T-cell (primary cell): ENCODE data around the gene SLC38A1. TPM values are rescaled to one million over a fixed set of nuclear protein-coding genes. Genes with fewer than 3 reads are reported as not detected.

ENCODE experiments used
- ATAC-seq, 4 experiments: fragments of 200-7000 bp in 3 of 4; fragments of 150-1000 bp in 1 of 4; cut with Tn5 transposase; replicated peaks in 1 of 4; 1 replicate in 3 of 4; 2 replicates in 1 of 4; pipeline ENCODE4 v1.10.0; 2021; ENCODE audit warnings: moderate library complexity in 3 of 4, mild to moderate bottlenecking in 2 of 4, moderate number of reproducible peaks in 1 of 4
- CTCF ChIA-PET, 2 donors: fragments of 300-600 bp; sonication (Branson Sonifier 250); formaldehyde crosslinking; loops; one replicate each; lab custom pipeline; 2022; ENCODE audit warnings: antibody characterized with exemption in 2 of 2; lab: Charles Lee
- POLR2A ChIA-PET, 2 donors: fragments of 300-600 bp; sonication (Branson Sonifier 250); formaldehyde crosslinking; loops; one replicate each; lab custom pipeline; 2022; ENCODE audit warnings: antibody characterized with exemption in 2 of 2; lab: Charles Lee
- DNase-seq, 35 experiments: peaks; one replicate each; pipeline versions ENCODE4 v3.0.0 to v3.0.0-alpha.2; 2013 to 2023
- H3K27ac ChIP-seq: one replicate; pipeline ENCODE4 v1.5.1; 2013; ENCODE audit warnings: low read length
- H3K27me3 ChIP-seq, 2 experiments: replicated peaks in 1 of 2; 1 replicate in 1 of 2; 2 replicates in 1 of 2; pipeline versions ENCODE4 v1.6.1 to v1.7.0; 2013; ENCODE audit warnings: low read length in 1 of 2, mixed read lengths in 1 of 2; ENCODE audit not compliant: control insufficient read depth in 2 of 2, insufficient read depth in 2 of 2; ENCODE audit errors: extremely low read depth in 1 of 2
- H3K36me3 ChIP-seq, 2 donors: 1 replicate in 1 of 2; 2 replicates in 1 of 2; pipeline versions ENCODE4 v1.6.1 to v1.7.0; 2013; ENCODE audit warnings: low read length in 1 of 2; ENCODE audit not compliant: control insufficient read depth in 2 of 2, insufficient read depth in 1 of 2; ENCODE audit errors: extremely low read depth in 1 of 2
- H3K4me1 ChIP-seq, 2 experiments: 1 replicate in 1 of 2; 2 replicates in 1 of 2; pipeline versions ENCODE4 v1.6.1 to v1.7.0; 2013; ENCODE audit warnings: low read length in 2 of 2, mixed read lengths in 1 of 2; ENCODE audit not compliant: insufficient read depth in 2 of 2, control insufficient read depth in 1 of 2; ENCODE audit errors: extremely low read depth in 1 of 2
- H3K4me3 ChIP-seq, 2 donors: 1 replicate in 1 of 2; 2 replicates in 1 of 2; pipeline versions ENCODE4 v1.5.1 to v1.7.0; 2013; ENCODE audit warnings: mild to moderate bottlenecking in 2 of 2, low read length in 1 of 2, moderate library complexity in 1 of 2; ENCODE audit not compliant: control insufficient read depth in 1 of 2; ENCODE audit errors: extremely low read depth in 1 of 2
- H3K9me3 ChIP-seq: 2 replicates; pipeline ENCODE4 v1.7.0; 2013
- H3K27ac Mint-ChIP-seq, 2 donors: one replicate each; pipeline ENCODE4 v1.8.0; 2020 to 2021; ENCODE audit warnings: mild to moderate bottlenecking in 2 of 2, mixed read lengths in 2 of 2
- H3K27me3 Mint-ChIP-seq, 2 donors: one replicate each; pipeline ENCODE4 v1.8.0; 2021 to 2022; ENCODE audit warnings: mixed read lengths in 2 of 2
- H3K36me3 Mint-ChIP-seq: one replicate; pipeline ENCODE4 v1.8.0; 2021; ENCODE audit warnings: mixed read lengths
- H3K4me1 Mint-ChIP-seq, 3 donors: one replicate each; pipeline ENCODE4 v1.8.0; 2020 to 2022; ENCODE audit warnings: mixed read lengths in 3 of 3, mild to moderate bottlenecking in 1 of 3
- H3K4me3 Mint-ChIP-seq, 3 donors: one replicate each; pipeline ENCODE4 v1.8.0; 2020 to 2022; ENCODE audit warnings: mild to moderate bottlenecking in 3 of 3, mixed read lengths in 3 of 3, moderate library complexity in 3 of 3
- H3K9me3 Mint-ChIP-seq, 3 donors: one replicate each; pipeline ENCODE4 v1.8.0; 2020 to 2022; ENCODE audit warnings: mixed read lengths in 3 of 3
- WGBS: methylation state at CpG from one replicate; pipeline ENCODE4 v1.1.5; 2013; ENCODE audit warnings: missing lambda C conversion rate; ENCODE audit not compliant: insufficient coverage; 5-methylcytosine and 5-hydroxymethylcytosine counted together
- total RNA-seq, 35 experiments: library from RNA in 6 of 35; stranded (reverse) in 6 of 35; fragments of 120-200 nt in 1 of 35; gene quantifications; one replicate each; pipeline versions ENCODE4 v1.2.1 to v1.2.4 and lab custom pipeline; 2013 to 2026

Gene SLC38A1
- total RNA-seq, 5 donors from 2014 or later (not counting 1 experiment from before 2014, with no cell fraction given): 273 to 321 (median 286) TPM

GRCh38 chr12:46159309-46159901 lies 109.4 kb downstream of the SLC38A1 start:
- H3K27ac Mint-ChIP-seq: no peak overlapping the region
- Histone ChIP-seq H3K4me3 (no peak overlapping the region), H3K27me3 (no peaks in the 10 kb centered on the region), H3K36me3 (no peaks in the 10 kb centered on the region), H3K9me3 (no peaks in the 10 kb centered on the region), H3K4me1 (no peaks in the 10 kb centered on the region), H3K27ac (no peak overlapping the region)
- ATAC-seq (no peak), DNase-seq (no peak)
- ChIA-PET CTCF (interaction anchor here (0.7 to 1.1 kb wide), 4 partner anchors 90 to 860 kb away, joined by 3 to 5 read pairs (median 3); no protein-coding TSS in a partner anchor), POLR2A (interaction anchor here in 1 of 2 donors (0.7 kb wide), 1 partner anchor 24 kb away, joined by 4 read pairs; no protein-coding TSS in a partner anchor)
- H3K4me1 Mint-ChIP-seq: peaks cover 16 to 19% (median 18%) of the 10 kb centered on the region in 3 donors
- no peaks in the 10 kb centered on the region for H3K27me3 Mint-ChIP-seq
- H3K36me3 Mint-ChIP-seq: peaks cover 4% of the 10 kb centered on the region
- WGBS: no CpG with 5 or more reads among the region's 2 CpGs
- H3K4me3 Mint-ChIP-seq: no peak overlapping the region
- peaks cover 5 to 11% (median 8%) of the 10 kb centered on the region in 3 donors for H3K9me3 Mint-ChIP-seq

- ATAC-seq (no peak), DNase-seq (no peak)
- H3K27ac ChIP-seq: no peak overlapping the region
- Mint-ChIP-seq H3K4me1 (peaks cover 16 to 19% (median 18%) of the 10 kb centered on the region in 3 donors), H3K36me3 (peaks cover 4% of the 10 kb centered on the region), H3K4me3 (no peak overlapping the region), H3K27ac (no peak overlapping the region), H3K9me3 (peaks cover 5 to 11% (median 8%) of the 10 kb centered on the region in 3 donors), H3K27me3 (no peaks in the 10 kb centered on the region)
- peaks cover 0 to 2% of the 10 kb centered on the region in 2 experiments for H3K4me1 ChIP-seq
- no peak overlapping the region for H3K4me3 ChIP-seq
- H3K36me3 ChIP-seq: no peaks in the 10 kb centered on the region
- no CpG with 5 or more reads among the region's 1 CpG for WGBS
- no peaks in the 10 kb centered on the region for H3K9me3 ChIP-seq
- H3K27me3 ChIP-seq: no peaks in the 10 kb centered on the region
- ChIA-PET POLR2A (interaction anchor here in 1 of 2 donors (0.6 kb wide), 1 partner anchor 326 kb away, joined by 3 read pairs; no protein-coding TSS in a partner anchor), CTCF (interaction anchor here (0.6 to 1.1 kb wide), 3 partner anchors 141 to 244 kb away, joined by 3 to 4 read pairs (median 3); no protein-coding TSS in a partner anchor)
Observed at GRCh38 chr12:46158501-46158900, 110.3 kb downstream of the SLC38A1 start.

- Histone ChIP-seq H3K27me3 (no peaks in the 10 kb centered on the region), H3K9me3 (no peaks in the 10 kb centered on the region), H3K4me3 (no peak overlapping the region), H3K36me3 (no peaks in the 10 kb centered on the region), H3K27ac (no peak overlapping the region), H3K4me1 (peaks cover 0 to 4% of the 10 kb centered on the region in 2 experiments)
- Mint-ChIP-seq H3K27ac (no peak overlapping the region), H3K36me3 (peaks cover 4% of the 10 kb centered on the region), H3K9me3 (peaks cover 5 to 11% (median 8%) of the 10 kb centered on the region in 3 donors), H3K27me3 (no peaks in the 10 kb centered on the region), H3K4me1 (peaks cover 18 to 19% (median 19%) of the 10 kb centered on the region in 3 donors), H3K4me3 (no peak overlapping the region)
- no CpG with 5 or more reads among the region's 2 CpGs for WGBS
- ChIA-PET POLR2A (interaction anchor here in 1 of 2 donors (1.4 kb wide), 1 partner anchor 17 kb away, joined by 8 read pairs; no protein-coding TSS in a partner anchor), CTCF (interaction anchor here (1.0 to 1.5 kb wide), 4 partner anchors 24 to 507 kb away, joined by 3 to 4 read pairs (median 4); no protein-coding TSS in a partner anchor)
- no peak for ATAC-seq
- DNase-seq: no peak
Observed at GRCh38 chr12:46154221-46154985, 114.4 kb downstream of the SLC38A1 start.

- Histone ChIP-seq H3K27me3 (no peaks in the 10 kb centered on the region), H3K36me3 (no peaks in the 10 kb centered on the region), H3K4me3 (no peak overlapping the region), H3K4me1 (peaks cover 0 to 4% of the 10 kb centered on the region in 2 experiments), H3K27ac (no peak overlapping the region), H3K9me3 (no peaks in the 10 kb centered on the region)
- H3K9me3 Mint-ChIP-seq: peaks cover 5 to 11% (median 8%) of the 10 kb centered on the region in 3 donors
- H3K4me1 Mint-ChIP-seq: peaks cover 13 to 16% (median 13%) of the 10 kb centered on the region in 3 donors
- DNase-seq (peak in 1 of 35 experiments; percentile 58), ATAC-seq (no peak)
- CTCF ChIA-PET: interaction anchor here (1.0 to 1.5 kb wide), 2 partner anchors 23 to 508 kb away, joined by 3 to 4 read pairs; no protein-coding TSS in a partner anchor
- WGBS: no CpG with 5 or more reads among the region's 2 CpGs
- no peak overlapping the region for H3K4me3 Mint-ChIP-seq
- no peak overlapping the region for H3K27ac Mint-ChIP-seq
- POLR2A ChIA-PET: interaction anchor here in 1 of 2 donors (1.4 kb wide), 1 partner anchor 18 kb away, joined by 8 read pairs; no protein-coding TSS in a partner anchor
- peaks cover 1 to 3% of the 10 kb centered on the region in 2 donors for H3K27me3 Mint-ChIP-seq
- H3K36me3 Mint-ChIP-seq: peaks cover 4% of the 10 kb centered on the region
Observed at GRCh38 chr12:46153268-46153872, 115.5 kb downstream of the SLC38A1 start.

GRCh38 chr12:46152456-46152855 lies 116.4 kb downstream of the SLC38A1 start:
- 100% methylated on average over 1 of the region's 1 CpG for WGBS
- peaks cover 0 to 1% of the 10 kb centered on the region in 2 experiments for H3K27me3 ChIP-seq
- no peak overlapping the region for H3K4me3 ChIP-seq
- H3K9me3 ChIP-seq: no peaks in the 10 kb centered on the region
- Mint-ChIP-seq H3K27me3 (peaks cover 4 to 5% of the 10 kb centered on the region in 2 donors), H3K36me3 (peaks cover 4% of the 10 kb centered on the region), H3K4me3 (no peak overlapping the region), H3K4me1 (peaks cover 4 to 9% (median 5%) of the 10 kb centered on the region in 3 donors), H3K9me3 (peaks cover 5 to 11% (median 8%) of the 10 kb centered on the region in 3 donors), H3K27ac (no peak overlapping the region)
- ATAC-seq (no peak), DNase-seq (no peak)
- H3K36me3 ChIP-seq: no peaks in the 10 kb centered on the region
- H3K4me1 ChIP-seq: peaks cover 0 to 4% of the 10 kb centered on the region in 2 experiments
- no peak overlapping the region for H3K27ac ChIP-seq
- CTCF ChIA-PET: interaction anchor here (0.6 to 0.8 kb wide), 6 partner anchors 28 to 1040 kb away, joined by 4 to 9 read pairs (median 5); no protein-coding TSS in a partner anchor
- POLR2A ChIA-PET: no interaction called here
